GM12875 (cell line): ENCODE measurements around the gene DOCK1.

ENCODE experiments used
- H3K4me3 ChIP-seq: one replicate; pipeline ENCODE4 v1.5.1; 2011; ENCODE audit warnings: low read depth, low read length, control low read depth
- CTCF ChIP-seq: IDR thresholded peaks from 2 replicates; pipeline ENCODE4 v1.5.1; 2011; ENCODE audit warnings: low read depth, mild to moderate bottlenecking, control low read depth, inconsistent platforms, low read length, moderate library complexity, borderline replicate concordance; ENCODE audit not compliant: insufficient read depth

Gene DOCK1

GRCh38 chr10:126904818-126905701, at the start of gene DOCK1:
TSS of gene DOCK1 (plus strand) at chr10:126905428. CDS start at chr10:126905518, 90 bp downstream.
- TF ChIP-seq CTCF: no peak
- H3K4me3 ChIP-seq: no peak within 1 kb of the TSS

GRCh38 chr10:126857178-126857806, 47.9 kb upstream of the DOCK1 start:
- no peak overlapping the region for H3K4me3 ChIP-seq
- no peak for TF ChIP-seq CTCF

- TF ChIP-seq CTCF: no peak
- no peak overlapping the region for H3K4me3 ChIP-seq
Measured at GRCh38 chr10:126867567-126868365, 37.5 kb upstream of the DOCK1 start.

- no peak for TF ChIP-seq CTCF
- H3K4me3 ChIP-seq: no peak overlapping the region
Measured at GRCh38 chr10:126868371-126868770, 36.9 kb upstream of the DOCK1 start.

GRCh38 chr10:126872135-126872534, 33.1 kb upstream of the DOCK1 start:
- H3K4me3 ChIP-seq: no peak overlapping the region
- no peak for TF ChIP-seq CTCF

- no peak for TF ChIP-seq CTCF
Measured at GRCh38 chr10:126872768-126873167, 32.5 kb upstream of the DOCK1 start.

More at GRCh38 chr10:126872768-126873167, 32.5 kb upstream of the DOCK1 start:
- H3K4me3 ChIP-seq: no peak overlapping the region
